GM03348 (cell line): Measurements from ENCODE around the gene CALY.

Experiments
- DNase-seq: peaks from one replicate; pipeline ENCODE4 v3.0.0; 2012; ENCODE audit warnings: low spot score

Gene CALY

DNA sequence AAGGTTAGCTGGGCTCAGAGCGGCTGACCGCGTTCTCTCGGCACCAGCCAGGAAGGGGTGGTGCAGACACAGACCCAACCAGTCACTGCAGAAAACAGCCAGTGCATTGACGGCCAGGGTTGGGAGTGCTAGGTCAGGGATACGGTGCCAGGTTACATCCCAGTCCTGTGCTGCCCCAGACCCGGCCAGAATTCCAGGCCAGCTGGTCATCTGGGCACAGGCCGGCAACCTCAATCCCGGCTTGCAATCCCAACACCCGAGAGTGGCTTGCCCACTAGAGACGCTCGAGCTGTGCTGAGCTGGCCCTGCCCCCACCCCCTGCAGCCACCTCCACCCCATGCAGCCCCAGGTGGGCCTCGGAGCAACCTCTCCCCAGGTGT, 14.2 kb upstream of the CALY start:
- no peak for DNase-seq

DNA sequence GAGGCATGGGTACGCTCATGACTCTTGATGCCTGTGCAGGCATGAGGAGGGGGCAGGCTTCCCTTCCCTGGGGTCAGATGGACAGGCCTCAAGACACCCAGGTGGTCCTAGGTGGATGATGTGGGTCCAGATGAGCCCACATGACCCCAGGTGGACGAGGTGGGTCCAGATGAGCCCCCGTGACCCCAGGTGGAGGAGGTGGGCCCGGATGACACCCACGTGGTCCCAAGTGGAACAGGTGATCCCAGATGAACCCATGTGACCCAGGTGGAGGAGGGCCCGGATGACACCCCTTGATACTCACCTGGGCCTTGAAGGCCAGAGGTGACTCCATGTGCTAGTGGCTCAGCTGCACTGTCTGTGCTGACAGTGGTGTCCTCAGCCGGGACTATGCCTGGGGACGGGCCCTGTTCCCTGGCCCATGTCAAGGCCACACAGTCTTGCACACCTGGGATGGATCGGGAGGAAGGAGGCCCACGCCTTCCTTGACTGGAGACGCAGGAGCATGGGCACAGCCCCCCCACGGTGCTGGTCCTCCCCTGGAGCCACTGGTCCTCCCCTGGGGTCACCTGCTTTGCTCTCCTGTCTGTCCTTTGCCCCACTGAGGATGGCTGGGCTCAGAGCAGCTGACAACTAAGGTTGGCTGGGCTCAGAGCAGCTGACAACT, 13.7 kb upstream of the CALY start:
- no peak for DNase-seq

DNA sequence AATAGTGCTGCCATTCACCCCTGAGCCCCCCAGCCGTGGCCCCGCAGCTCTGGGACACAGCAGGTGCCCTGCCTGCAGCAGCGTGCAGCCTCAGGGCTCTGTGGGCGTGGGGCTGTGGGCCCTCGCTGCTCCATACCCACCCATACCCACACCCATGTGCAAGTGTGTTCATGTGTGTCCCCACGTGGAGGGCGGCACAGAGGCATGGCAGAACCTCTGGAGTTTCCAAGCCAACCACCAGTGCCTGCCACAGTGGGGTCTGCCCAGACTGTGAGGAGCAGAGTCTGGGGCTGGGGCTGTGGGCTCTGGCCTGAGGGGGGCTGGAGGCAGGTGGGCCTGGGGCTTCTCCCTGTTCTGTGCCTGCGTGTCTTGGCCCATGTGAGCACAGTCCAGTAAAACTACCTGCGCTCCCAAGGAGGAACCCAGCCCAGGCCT, 12.9 kb upstream of the CALY start:
- no peak for DNase-seq

DNA sequence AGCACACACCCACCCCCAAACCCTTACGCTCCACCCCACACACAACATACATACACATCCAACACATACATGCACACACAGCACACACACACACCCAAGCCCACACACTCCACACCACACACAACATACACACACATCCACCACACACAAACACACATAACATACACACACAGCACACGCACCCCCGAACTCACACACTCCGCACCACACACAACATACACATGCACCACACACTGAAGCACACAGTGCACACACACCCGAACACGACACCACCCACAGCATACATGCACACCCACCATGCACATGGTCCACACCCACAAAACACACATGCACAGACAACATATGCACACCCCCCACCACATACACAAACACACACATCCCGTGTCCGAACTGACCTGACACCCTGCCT, 12.5 kb upstream of the CALY start:
- no peak for DNase-seq

DNA sequence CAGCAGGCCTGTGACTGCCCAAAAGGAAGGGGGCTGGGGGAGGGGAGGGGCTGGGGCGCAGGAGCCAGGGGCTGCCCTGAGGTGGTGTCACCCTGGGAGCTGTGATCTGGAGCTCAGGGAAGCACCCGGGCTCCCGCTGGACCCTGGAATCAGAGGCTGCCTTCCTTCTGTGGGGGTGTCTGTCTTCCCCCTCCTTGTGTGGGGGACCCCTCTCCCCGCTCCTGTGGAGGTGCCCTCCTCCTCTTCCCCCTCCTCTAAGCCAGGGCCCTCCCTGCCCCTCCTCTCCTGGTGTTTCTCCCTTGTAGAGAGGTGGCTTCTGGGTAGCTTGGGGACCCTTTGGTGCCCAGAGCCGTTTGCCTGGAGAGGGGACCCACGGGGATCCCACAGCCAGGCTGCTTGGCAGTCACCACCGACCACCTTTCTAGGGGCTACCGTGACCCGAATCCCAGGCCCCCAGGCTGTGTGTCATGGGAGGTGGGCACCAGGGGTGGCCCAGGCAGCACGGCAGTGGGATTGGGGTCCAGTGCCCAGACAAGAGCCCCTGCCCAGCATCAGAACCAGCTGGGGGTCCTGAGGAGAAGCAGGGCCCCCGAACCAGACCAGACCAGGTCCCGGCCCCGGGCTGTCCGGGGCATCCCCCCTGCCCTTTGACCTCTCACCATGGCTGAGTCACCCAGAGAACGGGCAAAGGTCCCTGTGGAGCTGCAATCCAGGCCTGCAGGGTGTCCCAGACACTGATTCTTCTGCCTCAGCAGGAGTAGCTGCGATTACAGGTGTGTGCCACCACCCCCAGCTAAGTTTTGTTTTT, 11.2 kb upstream of the CALY start:
- DNase-seq, result no peak

DNA sequence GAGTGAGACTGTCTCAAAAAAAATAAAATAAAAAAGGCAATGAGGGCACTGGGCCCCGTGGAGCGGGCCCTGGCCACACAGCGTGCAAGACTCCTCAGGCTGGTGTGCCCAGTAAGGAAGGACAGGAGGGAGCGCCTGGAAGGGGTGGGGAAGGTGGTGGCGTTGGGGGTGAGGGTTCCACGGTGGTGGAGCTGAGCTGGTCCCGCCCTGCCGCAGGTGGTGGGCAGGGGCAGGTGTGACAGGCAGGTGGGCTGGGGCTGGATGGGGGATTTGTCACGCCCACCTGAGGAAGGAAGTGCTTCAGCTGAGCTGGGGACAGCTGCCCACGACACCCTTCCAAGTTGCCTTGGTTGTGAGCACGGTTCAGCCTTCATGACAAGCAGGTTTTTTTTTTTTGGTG, 9.7 kb upstream of the CALY start:
- no peak for DNase-seq

DNA sequence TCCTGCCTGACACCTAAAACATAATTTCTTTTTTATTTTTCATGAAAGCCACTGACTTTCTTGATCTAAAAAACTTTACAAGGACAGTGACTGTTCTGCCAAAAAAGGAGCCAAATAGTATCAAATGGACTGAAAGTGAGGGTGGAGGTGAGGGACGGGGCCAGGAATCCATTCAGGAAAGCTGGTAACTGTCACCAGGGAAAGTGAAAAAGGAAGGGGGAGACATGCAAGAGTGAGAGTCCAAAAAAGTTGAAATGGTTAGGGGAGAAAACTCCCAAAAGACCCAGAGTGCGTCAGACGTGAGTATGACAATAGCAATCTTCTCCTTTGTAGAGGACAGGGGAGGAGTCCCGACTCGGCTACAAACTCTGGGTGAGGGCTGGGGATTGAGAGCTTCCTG, 7.5 kb upstream of the CALY start:
- no peak for DNase-seq

DNA sequence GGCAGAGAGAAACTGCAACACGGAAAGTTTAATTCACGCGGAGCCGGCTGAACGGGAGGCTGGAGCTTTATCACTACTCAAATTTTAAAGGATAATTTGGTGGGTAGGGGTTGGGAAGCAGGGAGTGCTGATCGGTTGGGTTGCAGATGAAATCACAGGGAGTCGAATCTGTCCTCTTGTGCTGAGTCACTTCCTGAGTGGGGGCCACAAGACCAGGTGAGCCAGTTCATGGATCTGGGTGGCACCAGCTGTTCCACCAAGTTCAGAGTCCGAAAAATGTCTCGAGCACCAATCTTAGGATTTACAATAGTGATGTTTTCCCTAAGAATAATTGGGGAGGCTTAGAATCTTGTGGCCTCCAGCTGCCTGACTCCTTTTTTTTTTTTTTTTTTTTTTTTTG, 6.9 kb upstream of the CALY start:
- no peak for DNase-seq

DNA sequence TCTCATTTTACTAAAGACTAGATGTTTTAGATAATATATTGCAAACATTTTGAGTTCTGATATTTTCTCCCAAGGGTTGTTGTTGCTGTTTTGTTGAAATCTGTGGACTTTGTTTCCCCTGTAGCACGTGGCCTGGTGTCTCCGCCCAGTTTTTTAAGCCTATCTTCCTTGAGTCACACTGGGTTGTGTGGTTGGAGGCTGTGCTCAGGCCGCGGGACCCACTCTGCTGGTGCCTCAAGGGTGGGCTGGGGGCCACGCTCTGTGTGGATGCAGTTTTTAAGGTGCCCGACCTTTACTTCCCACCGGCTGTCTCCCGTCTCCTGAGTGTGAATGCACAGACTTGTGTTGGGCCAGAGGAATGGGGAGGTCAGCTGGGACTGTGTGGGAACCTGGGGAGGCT, 6.2 kb upstream of the CALY start:
- DNase-seq, result no peak

DNA sequence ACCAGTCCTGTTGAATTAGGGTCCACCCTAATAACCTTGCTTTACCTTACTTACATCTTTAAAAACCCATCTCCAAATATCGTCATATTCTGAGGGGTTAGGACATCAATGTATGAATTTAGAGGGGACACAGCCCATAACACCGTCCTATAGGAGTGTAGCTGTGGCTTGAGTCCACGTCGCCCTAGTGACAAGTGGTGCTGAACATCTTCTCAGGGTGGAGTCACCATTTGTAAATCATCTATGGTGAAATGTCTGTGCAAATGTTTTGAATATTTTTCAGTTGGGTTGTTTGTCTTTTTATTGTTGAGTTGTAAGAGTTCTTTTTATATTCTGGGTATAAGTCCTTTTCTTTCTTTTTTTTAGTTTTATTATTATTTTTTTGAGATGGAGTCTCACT, 5.3 kb upstream of the CALY start:
- DNase-seq, result no peak

DNA sequence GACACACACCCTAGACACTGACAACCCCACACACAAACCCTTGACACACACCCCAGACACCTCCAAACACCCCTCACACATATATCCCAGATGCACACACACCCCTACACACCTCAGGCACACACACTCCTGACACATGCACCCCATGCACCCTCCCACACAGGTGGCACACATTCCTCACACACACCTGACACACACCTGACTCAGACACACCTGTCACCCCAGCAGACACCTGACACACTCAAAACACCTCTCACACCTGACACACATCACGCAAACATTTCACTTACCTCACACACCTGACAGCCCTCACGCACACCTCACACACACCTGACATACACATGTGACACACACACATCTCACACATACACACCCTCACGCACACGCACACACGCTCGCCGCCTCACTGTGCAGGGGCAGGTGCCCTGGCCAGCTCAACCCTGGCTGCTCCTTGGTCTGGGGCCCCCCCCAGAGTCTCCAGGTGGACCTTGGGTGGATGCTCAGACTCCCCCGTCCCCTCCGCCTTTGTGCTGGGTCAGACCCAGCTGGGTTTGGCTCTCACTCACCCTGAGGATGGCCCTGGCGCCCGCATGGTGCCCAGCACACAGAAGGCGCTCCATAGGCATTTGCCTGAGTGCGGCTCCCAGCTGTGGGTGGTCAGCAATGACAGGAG, 3.1 kb upstream of the CALY start:
- no peak for DNase-seq

DNA sequence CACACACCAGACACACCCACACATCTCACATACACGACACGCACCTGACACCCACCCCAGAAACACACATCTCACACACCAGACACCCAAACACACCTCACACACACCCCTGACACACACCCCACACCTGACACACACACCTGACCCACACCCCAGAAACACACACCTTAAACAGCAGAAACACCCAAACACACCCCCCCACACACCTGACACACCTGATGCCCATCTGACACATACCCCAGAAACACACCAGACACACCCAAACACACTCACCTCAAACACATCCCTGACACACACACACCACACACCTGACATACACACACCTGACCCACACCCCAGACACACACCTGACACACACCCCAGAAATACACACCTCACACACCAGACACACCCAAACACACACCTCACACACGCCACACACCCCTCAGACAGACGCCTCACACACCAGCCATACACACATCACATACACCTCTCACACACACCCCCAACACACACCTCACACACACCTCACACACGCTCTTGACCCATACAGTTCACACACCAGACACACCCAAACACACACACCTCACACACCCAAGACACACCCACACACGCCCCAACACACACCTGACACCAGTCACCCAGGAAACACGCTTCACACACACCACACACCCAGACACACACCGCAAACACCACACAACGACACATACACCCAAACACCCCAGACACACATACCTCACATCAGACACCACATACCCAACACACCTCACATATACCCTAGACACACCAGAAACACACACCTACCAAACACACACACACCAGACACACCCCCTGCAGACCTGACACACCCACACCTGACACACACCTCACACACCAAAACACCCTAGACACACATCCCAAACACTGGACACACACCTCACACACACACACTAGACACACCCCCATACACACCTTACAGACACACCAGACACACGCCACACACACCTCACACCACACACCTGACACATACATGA, 1.7 kb upstream of the CALY start:
- DNase-seq, result no peak

DNA sequence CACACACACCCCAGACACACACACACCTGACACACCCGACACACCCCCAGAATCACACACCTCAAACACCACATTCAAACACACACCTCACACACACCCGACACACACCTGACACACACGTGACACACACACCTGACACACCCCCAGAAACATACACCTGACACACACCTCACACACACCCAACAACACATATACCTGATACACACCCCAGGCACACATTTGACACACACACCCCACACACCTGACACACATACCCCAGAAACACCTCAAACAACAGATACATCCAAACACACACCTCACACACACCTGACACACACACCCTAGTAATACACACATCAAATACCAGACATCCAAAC, 652 bp upstream of the CALY start:
- no peak for DNase-seq

DNA sequence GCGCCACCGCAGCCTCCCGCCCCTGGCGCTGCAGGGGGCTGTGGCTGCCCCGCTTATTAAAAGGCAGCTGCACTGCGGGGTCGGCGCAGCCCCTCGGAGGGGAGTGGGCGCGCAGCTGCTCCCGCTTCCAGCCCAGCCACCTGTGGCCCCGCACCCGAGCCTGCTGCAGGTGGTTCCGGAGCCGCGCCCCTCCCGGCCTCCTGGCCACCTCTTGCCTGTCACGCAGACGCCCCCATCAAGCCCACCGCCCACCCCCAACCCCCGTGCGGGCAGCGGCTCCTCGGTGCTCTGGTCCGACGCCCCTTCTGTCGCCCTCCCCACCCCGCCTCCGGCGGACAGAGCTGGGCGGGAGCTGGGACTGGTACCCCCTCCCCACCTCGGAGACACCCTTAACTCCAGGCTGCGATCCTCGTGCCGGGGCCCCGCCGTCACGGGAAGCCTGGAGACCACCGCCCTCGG, 549 bp downstream of the CALY start:
- no peak for DNase-seq

DNA sequence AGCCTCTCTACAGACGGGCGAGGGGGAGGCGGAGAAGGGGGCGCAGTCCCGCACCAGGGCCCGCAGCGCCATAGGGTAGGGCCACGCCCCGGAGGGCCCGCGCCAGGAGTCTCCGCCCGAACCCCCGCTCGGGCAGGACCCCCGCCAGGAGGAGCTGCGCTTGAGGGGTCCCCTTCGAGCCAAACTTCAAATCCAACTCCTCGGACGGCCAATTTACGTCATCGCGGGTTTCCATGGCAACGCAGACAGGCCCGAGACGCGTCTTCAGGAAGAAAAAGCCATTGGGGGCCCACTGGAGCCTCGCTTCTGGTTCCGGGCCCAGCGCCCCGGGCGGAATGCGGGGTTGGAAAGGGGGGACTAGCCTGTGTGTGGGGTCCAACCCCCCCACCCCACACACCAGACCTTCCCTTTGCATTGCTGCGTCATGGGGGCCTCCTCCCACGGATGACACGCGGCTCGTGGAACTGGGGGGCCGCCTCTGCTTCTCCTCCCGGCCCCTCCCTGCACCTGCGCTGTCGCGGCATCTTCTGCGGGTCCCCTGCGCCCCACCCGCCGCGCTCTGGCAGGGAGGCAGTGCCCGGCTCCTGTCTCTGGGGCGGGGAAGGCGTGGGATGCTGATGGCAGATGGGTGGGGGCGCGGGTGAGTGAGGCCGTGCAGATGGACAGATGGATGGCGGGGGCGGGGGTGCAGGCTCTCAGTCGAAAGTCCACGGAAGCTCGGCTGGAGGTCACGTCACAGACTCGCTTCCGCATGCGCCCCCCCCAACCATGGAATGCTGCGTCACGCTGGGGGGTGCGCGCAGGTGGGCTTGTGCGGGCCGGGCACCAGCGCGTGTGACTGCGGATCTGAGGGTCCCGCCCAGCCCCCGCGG, 1.2 kb downstream of the CALY start:
- peak; percentile 64 for DNase-seq

DNA sequence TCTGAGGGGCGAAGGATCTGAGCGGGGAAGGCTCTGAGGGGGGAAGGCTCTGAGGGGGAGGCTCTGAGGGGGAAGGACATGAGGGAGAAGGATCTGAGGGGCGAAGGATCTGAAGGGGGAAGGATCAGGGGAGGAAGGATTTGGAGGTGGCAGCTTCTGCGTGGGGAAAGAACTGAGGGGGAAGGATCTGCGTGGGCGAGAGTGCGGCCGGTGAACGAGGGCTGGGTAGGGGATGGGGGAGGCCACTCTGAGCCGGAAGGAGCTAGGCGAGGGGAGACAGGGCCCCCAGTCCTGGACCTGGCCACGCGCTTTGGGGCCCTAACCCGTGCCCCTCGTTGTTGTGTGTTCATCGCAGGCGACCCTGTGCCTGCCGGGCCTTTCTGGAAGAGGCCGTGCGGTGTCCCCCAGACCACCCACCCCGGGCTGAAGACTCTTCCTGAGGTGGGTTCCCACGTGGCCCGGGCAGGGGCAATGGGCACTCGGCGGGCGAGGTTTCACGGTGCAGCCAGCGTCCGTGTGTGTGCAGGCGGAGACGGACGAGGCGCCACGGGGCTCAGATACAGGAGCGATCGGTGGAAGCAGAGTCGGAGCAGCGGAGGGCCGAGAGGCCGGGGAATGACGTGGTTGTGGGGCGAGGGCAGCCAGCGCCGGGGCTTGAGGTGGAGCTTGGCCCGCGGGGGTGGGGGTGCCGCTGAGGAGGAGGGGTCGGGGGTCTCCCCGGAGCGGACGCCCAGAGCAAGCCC, 2.0 kb downstream of the CALY start:
- DNase-seq, result peak; percentile 43

DNA sequence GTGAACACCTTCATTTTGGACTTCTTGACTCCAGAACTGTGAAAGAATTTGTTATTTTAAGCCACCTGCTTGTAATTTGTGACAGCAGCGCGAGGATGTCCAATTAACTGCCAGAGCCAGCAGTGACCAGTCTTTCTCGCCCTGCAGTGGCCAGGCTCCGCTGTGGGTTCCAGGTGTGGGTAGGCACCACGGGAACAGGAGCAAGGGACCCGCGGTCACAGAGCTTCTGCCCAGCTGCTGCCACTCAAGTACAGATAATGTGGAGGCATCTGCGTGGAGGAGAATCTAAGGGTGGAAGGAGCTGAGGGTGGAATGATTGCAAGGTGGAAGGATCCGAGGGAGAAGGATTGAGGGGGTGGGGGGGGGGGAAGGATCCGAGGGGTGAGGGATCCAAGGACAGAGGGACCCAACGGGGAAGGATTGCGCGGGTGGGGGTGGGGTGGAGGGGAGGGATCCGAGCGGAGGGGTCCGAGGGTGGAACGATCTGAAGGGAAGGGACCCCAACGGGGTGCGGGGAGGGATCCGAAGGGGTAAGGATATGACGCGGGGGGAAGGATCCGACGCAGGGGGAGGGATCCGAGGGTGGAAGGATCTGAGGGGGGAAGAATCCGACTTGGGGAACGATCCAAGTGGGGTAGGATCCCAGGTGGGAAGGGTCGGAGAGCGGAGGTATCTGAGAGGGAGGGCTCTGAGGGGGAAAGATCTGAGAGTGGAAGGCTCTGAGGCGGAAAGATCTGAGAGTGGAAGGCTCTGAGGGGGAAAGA, 3.6 kb downstream of the CALY start:
- DNase-seq, result no peak

DNA sequence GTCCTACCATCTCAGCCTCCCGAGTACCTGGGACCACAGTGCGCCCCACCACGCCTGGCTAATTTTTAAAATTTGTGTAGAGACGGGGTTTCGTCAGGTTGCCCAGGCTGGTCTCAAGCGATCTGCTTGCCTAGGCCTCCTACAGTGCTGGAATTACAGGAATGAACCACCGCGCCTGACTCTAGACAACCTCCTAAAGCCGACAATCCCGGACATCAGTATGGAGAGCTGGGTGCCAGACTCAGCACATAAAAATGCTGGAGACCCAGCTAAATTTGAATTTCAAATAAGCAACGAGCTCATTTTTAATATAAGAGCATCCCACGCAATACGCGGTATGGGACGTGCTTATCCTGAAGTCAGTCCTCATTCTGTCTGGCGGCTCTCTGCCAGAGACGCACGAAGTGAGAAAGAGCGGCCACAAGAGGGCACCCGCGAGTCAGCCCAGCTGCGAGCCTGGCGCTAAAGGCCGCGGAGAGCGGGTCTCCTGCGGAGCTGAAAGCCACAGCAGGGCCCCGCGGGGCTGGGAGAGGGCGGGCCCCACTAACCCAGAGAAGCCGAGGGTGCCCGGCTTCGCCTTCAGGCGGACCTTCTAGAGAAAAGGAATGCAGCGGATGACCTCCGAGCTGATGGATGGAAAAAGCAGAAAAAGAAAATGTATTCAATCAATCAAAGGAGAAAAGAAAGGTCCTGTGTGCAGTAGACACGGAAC, 7.0 kb downstream of the CALY start:
- peak; percentile 91 for DNase-seq
